ENCODE results near the gene ACSF3. TPM values are rescaled to one million over a fixed set of nuclear protein-coding genes. Genes with fewer than 3 reads are reported as not detected.
A peak's percentile ranks its signal among the peaks of the same experiment; 100 is the strongest.

Gene ACSF3
- total RNA-seq, 1 experiment from 2014 or later, result 54.9 TPM

DNA sequence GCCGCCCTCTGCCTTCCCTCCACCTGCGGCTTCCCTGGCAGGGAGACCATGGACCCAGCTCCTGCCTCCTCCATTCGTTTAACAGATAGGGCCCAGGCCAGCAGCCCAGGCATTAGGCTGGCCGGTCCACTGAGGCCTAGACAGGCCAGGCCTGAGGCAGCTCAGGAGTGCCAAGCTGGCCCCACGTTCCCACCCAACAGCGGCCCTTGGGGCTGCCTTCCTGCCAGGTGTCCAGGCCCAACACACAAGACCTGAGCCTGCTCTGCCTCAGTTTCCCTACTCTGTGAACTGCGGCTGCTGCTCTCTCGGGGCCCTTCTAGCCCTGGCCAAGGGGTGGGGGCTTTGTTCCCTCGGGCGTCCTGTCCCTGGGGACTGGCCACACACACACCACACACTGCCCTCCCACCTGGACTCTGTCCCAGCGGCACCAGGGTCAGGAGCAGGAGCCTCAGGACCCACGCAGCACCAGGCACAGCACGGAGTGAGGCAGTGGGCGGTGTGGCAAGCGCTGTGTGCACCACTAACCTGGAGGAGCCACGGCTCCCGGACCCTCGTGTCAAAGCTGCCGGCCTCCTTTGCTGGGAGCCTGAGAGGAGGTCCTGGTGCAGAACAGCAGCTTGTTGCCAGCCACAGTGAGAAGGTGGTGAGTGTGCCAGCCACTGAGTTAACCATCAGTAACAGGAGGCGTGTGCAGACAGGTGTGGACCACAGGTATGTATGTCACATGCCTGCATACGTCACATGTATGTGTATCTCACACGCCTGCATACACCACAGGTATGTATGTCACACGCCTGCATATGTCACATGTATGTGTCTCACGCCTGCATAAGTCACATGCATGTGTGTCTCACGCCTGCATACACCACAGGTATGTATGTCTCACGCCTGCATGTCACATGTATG is 63.3 kb downstream of the ACSF3 start:
- CTCF ChIA-PET, result no interaction called here
- peaks cover 6% of the 10 kb centered on the region for H3K4me1 Mint-ChIP-seq (ENCODE audit: low read depth, unreplicated experiment)
- no peaks in the 10 kb centered on the region for H3K9me3 Mint-ChIP-seq (ENCODE audit: low read depth, unreplicated experiment)
- DNase-seq, result no peak
- H3K27me3 Mint-ChIP-seq (ENCODE audit: unreplicated experiment), result peaks cover 36% of the 10 kb centered on the region
- intact Hi-C loops (cut with micrococcal nuclease; ENCODE audit: unreplicated experiment), result no loop called here
- H3K4me3 Mint-ChIP-seq (ENCODE audit: low read depth, unreplicated experiment), result no peak overlapping the region
- BruUV-seq (replicated peaks), result no TSS peak
- TF ChIP-seq, protein P1, sequence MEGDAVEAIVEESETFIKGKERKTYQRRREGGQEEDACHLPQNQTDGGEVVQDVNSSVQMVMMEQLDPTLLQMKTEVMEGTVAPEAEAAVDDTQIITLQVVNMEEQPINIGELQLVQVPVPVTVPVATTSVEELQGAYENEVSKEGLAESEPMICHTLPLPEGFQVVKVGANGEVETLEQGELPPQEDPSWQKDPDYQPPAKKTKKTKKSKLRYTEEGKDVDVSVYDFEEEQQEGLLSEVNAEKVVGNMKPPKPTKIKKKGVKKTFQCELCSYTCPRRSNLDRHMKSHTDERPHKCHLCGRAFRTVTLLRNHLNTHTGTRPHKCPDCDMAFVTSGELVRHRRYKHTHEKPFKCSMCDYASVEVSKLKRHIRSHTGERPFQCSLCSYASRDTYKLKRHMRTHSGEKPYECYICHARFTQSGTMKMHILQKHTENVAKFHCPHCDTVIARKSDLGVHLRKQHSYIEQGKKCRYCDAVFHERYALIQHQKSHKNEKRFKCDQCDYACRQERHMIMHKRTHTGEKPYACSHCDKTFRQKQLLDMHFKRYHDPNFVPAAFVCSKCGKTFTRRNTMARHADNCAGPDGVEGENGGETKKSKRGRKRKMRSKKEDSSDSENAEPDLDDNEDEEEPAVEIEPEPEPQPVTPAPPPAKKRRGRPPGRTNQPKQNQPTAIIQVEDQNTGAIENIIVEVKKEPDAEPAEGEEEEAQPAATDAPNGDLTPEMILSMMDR (IDR thresholded peaks at IDR 0.05; ENCODE audit: unreplicated experiment), result no peak
- H3K36me3 Mint-ChIP-seq (ENCODE audit: insufficient read depth, unreplicated experiment), result peaks cover 43% of the 10 kb centered on the region
- H3K27ac Mint-ChIP-seq (ENCODE audit: unreplicated experiment), result peak overlapping the region; percentile 45

DNA sequence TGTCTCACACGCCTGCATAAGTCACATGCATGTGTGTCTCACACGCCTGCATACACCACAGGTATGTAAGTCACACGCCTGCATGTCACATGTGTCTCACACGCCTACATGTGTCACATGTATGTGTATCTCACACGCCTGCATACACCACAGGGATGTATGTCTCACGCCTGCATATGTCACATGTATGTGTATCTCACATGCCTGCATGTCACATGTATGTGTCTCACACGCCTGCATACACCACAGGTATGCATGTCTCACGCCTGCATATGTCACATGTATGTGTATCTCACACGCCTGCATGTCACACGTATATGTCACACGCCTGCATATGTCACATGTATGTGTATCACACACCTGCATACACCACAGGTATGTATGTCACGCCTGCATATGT is 64.1 kb downstream of the ACSF3 start:
- H3K27ac Mint-ChIP-seq (ENCODE audit: unreplicated experiment), result no peak overlapping the region
- intact Hi-C loops (cut with micrococcal nuclease; ENCODE audit: unreplicated experiment), result no loop called here
- H3K36me3 Mint-ChIP-seq (ENCODE audit: insufficient read depth, unreplicated experiment), result peaks cover 39% of the 10 kb centered on the region

DNA sequence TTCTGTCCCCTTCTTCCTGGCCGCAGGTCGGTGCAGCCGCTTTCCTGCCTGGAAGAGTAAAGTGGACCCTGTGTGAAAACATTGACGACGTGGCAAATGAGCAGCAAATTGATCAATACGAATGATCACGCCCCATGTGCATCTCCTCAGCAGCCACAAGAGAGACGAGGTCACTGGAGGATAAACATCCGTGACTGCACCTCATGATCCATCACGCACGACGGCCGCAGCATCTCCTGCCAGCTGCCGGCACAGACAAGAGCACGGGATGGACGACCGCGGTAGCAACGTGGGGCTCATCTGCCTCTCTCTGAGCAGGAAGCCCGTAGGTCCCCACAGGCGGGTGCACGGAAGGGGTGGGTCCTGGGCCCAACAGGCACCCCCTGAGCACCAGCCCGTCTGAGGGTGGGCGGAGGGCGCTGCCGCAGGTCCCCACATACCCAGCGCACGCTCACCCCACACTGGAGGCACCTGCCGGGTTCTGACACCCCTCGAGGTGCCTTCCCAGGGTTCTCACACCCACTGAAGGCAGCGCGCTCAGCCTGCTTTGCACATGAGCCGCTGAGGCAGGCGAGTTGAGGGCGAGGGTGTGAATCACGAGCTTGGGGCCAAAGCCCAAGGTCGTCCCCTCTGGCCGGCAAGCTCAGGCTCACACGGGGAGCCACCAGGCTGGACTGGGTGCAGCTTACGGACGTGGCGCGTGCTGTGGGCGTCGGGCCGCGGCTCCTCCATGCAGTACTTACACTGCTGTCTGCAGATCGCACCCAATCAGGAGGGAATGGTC is 65.6 kb downstream of the ACSF3 start:
- no peak overlapping the region for H3K27ac Mint-ChIP-seq (ENCODE audit: unreplicated experiment)
- H3K4me1 Mint-ChIP-seq (ENCODE audit: low read depth, unreplicated experiment), result peaks cover 3% of the 10 kb centered on the region
- BruUV-seq (replicated peaks), result no TSS peak
- intact Hi-C loops (cut with micrococcal nuclease; ENCODE audit: unreplicated experiment), result no loop called here
- CTCF ChIA-PET, result no interaction called here
- no peak for DNase-seq
- H3K27me3 Mint-ChIP-seq (ENCODE audit: unreplicated experiment), result peaks cover 43% of the 10 kb centered on the region
- TF ChIP-seq, protein P1 (IDR thresholded peaks at IDR 0.05; ENCODE audit: unreplicated experiment), result no peak
- no peak overlapping the region for H3K4me3 Mint-ChIP-seq (ENCODE audit: low read depth, unreplicated experiment)
- peaks cover 29% of the 10 kb centered on the region for H3K36me3 Mint-ChIP-seq (ENCODE audit: insufficient read depth, unreplicated experiment)
- no peaks in the 10 kb centered on the region for H3K9me3 Mint-ChIP-seq (ENCODE audit: low read depth, unreplicated experiment)

More for the DNA sequence above, 64.1 kb downstream of the ACSF3 start:
- Mint-ChIP-seq H3K9me3 (ENCODE audit: low read depth, unreplicated experiment) (no peaks in the 10 kb centered on the region), H3K4me1 (ENCODE audit: low read depth, unreplicated experiment) (peaks cover 6% of the 10 kb centered on the region), H3K27me3 (ENCODE audit: unreplicated experiment) (peaks cover 44% of the 10 kb centered on the region), H3K4me3 (ENCODE audit: low read depth, unreplicated experiment) (no peak overlapping the region)
- CTCF ChIA-PET, result no interaction called here
- TF ChIP-seq, protein P1 (IDR thresholded peaks at IDR 0.05; ENCODE audit: unreplicated experiment), result no peak
- no peak for DNase-seq
- no TSS peak for BruUV-seq (replicated peaks)

DNA sequence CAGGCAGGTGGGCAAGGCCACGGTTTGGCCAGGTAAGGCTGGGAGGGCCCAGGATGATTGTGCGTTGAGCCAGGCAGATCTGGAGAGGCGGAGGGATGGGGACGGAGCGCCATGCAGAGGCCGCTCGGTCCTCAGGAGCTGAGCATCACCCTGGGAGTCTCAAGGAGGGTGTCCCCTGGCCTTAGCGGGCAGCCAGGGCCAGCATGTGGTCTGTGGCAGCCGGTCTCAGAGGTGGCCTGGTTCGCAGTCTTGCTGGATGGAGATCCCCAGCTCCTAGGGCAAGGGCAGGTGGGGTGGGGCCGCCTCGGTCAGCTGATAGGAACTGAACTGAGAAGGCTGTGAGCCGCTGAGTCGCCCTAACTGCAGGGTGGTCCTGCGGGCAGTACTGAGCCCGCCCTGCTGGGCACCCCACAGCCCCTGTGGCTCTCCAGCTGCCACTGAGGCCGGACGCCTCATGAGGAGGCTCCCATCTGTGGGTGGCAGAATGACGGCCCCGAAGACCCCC is 66.2 kb downstream of the ACSF3 start:
- peaks cover 22% of the 10 kb centered on the region for H3K36me3 Mint-ChIP-seq (ENCODE audit: insufficient read depth, unreplicated experiment)
- no peak overlapping the region for H3K27ac Mint-ChIP-seq (ENCODE audit: unreplicated experiment)
- intact Hi-C loops (cut with micrococcal nuclease; ENCODE audit: unreplicated experiment), result no loop called here
- H3K27me3 Mint-ChIP-seq (ENCODE audit: unreplicated experiment), result peaks cover 40% of the 10 kb centered on the region
- no peaks in the 10 kb centered on the region for H3K4me1 Mint-ChIP-seq (ENCODE audit: low read depth, unreplicated experiment)
- H3K9me3 Mint-ChIP-seq (ENCODE audit: low read depth, unreplicated experiment), result no peaks in the 10 kb centered on the region
- CTCF ChIA-PET, result interaction anchor here (0.5 kb wide), 1 partner anchor 65 kb away, joined by 3 read pairs; no protein-coding TSS in a partner anchor
- TF ChIP-seq, protein P1 (IDR thresholded peaks at IDR 0.05; ENCODE audit: unreplicated experiment), result no peak
- BruUV-seq (replicated peaks), result no TSS peak
- no peak overlapping the region for H3K4me3 Mint-ChIP-seq (ENCODE audit: low read depth, unreplicated experiment)
- DNase-seq, result no peak

Data from Calu3 (cell line).